Measurements from ENCODE around the gene AMBRA1.

DNA sequence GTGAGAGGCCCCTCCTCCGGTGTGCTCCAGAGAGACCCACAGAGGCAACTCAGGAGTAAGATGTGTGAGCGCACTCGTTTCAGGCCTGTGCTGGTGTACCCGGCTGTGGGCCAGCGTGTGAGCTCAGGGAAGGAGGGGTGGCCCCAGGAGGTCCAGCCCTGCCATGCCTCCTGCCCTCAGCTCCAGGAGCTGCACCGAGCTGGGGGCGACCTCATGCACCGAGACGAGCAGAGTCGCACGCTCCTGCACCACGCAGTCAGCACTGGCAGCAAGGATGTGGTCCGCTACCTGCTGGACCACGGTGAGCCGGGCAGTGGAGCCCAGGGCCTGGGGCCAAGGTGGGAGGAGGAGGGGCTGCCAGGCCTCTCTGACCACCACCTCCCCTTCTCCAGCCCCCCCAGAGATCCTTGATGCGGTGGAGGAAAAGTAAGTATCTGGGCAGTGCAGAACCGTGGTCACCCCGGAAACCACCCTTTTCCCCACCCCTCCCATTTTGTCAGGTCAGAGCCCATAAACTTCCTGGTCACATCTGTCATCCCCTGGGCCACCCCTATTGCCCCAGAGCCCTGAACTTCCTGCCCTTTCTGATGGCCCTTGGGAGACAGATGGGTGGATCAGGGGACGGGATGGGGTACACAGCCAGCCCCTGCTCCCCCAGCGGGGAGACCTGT lies 214.9 kb downstream of the AMBRA1 start:
- TF ChIP-seq SP1 (IDR thresholded peaks at IDR 0.05) (no peak), FOXA1 (IDR thresholded peaks at IDR 0.05) (no peak), BHLHE40 (IDR thresholded peaks at IDR 0.05; ENCODE audit: borderline replicate concordance) (no peak), ELF4 (IDR thresholded peaks at IDR 0.05) (no peak), TARDBP (IDR thresholded peaks at IDR 0.05) (no peak), FOXK2 (IDR thresholded peaks at IDR 0.05) (no peak), SUZ12 (IDR thresholded peaks at IDR 0.05) (no peak), NFRKB (IDR thresholded peaks at IDR 0.05) (no peak)
- TF ChIP-seq, protein P1, sequence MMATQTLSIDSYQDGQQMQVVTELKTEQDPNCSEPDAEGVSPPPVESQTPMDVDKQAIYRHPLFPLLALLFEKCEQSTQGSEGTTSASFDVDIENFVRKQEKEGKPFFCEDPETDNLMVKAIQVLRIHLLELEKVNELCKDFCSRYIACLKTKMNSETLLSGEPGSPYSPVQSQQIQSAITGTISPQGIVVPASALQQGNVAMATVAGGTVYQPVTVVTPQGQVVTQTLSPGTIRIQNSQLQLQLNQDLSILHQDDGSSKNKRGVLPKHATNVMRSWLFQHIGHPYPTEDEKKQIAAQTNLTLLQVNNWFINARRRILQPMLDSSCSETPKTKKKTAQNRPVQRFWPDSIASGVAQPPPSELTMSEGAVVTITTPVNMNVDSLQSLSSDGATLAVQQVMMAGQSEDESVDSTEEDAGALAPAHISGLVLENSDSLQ (IDR thresholded peaks at IDR 0.05): no peak

All from HEK293T (cell line).